ENCODE measurements around the gene GJD2. TPM values are rescaled to one million over a fixed set of nuclear protein-coding genes. Genes with fewer than 3 reads are reported as not detected.

Gene GJD2
- total RNA-seq, 2 donors from 2014 or later = not detected

- no peak overlapping the region for H3K27ac Mint-ChIP-seq
- peaks cover 36 to 72% of the 10 kb centered on the region in 2 donors for H3K27me3 Mint-ChIP-seq
- DNase-seq (ENCODE audit: low spot score) (no peak), ATAC-seq (no peak)
- H3K36me3 Mint-ChIP-seq = no peaks in the 10 kb centered on the region
- H3K4me3 Mint-ChIP-seq = no peak overlapping the region
- no peaks in the 10 kb centered on the region for H3K4me1 Mint-ChIP-seq (ENCODE audit: low read depth in 2 of 2)
- H3K9me3 Mint-ChIP-seq = no peaks in the 10 kb centered on the region
Observed at GRCh38 chr15:34759347-34759746, 4.5 kb upstream of the GJD2 start.

- Mint-ChIP-seq H3K27me3 (peaks cover 48 to 69% of the 10 kb centered on the region in 2 donors), H3K27ac (no peak overlapping the region), H3K4me1 (ENCODE audit: low read depth in 2 of 2) (peaks cover 0 to 3% of the 10 kb centered on the region in 2 donors), H3K4me3 (no peak overlapping the region), H3K9me3 (no peaks in the 10 kb centered on the region), H3K36me3 (no peaks in the 10 kb centered on the region)
- ATAC-seq (no peak), DNase-seq (ENCODE audit: low spot score) (no peak)
Observed at GRCh38 chr15:34757262-34757661, 2.5 kb upstream of the GJD2 start.

GRCh38 chr15:34755419-34755773, 598 bp upstream of the GJD2 start:
- H3K4me3 Mint-ChIP-seq = no peak overlapping the region
- no peak overlapping the region for H3K27ac Mint-ChIP-seq
- H3K27me3 Mint-ChIP-seq = peaks cover 53 to 62% of the 10 kb centered on the region in 2 donors
- H3K36me3 Mint-ChIP-seq = no peaks in the 10 kb centered on the region
- no peaks in the 10 kb centered on the region for H3K9me3 Mint-ChIP-seq
- ATAC-seq = no peak
- DNase-seq (ENCODE audit: low spot score) = no peak
- peaks cover 0 to 3% of the 10 kb centered on the region in 2 donors for H3K4me1 Mint-ChIP-seq (ENCODE audit: low read depth in 2 of 2)

- H3K36me3 Mint-ChIP-seq = no peaks in the 10 kb centered on the region
- H3K27me3 Mint-ChIP-seq = peaks cover 52 to 64% of the 10 kb centered on the region in 2 donors
- no peaks in the 10 kb centered on the region for H3K9me3 Mint-ChIP-seq
- ATAC-seq (no peak), DNase-seq (ENCODE audit: low spot score) (no peak)
- H3K4me3 Mint-ChIP-seq = no peak overlapping the region
- peaks cover 0 to 3% of the 10 kb centered on the region in 2 donors for H3K4me1 Mint-ChIP-seq (ENCODE audit: low read depth in 2 of 2)
- no peak overlapping the region for H3K27ac Mint-ChIP-seq
Observed at GRCh38 chr15:34754171-34754601, 612 bp downstream of the GJD2 start.

- H3K27me3 Mint-ChIP-seq = peaks cover 49 to 64% of the 10 kb centered on the region in 2 donors
- ATAC-seq = no peak
Observed at GRCh38 chr15:34753236-34753894, 1.4 kb downstream of the GJD2 start.

GRCh38 chr15:34749691-34750090, 5.1 kb downstream of the GJD2 start:
- Mint-ChIP-seq H3K4me1 (ENCODE audit: low read depth in 2 of 2) (peaks cover 0 to 3% of the 10 kb centered on the region in 2 donors), H3K27ac (no peak overlapping the region), H3K27me3 (peaks cover 41 to 47% of the 10 kb centered on the region in 2 donors), H3K9me3 (no peaks in the 10 kb centered on the region), H3K4me3 (no peak overlapping the region), H3K36me3 (no peaks in the 10 kb centered on the region)
- DNase-seq (ENCODE audit: low spot score) (no peak), ATAC-seq (no peak)

More at GRCh38 chr15:34753236-34753894, 1.4 kb downstream of the GJD2 start:
- Mint-ChIP-seq H3K9me3 (no peaks in the 10 kb centered on the region), H3K27ac (no peak overlapping the region), H3K4me3 (no peak overlapping the region), H3K36me3 (no peaks in the 10 kb centered on the region), H3K4me1 (ENCODE audit: low read depth in 2 of 2) (peaks cover 0 to 3% of the 10 kb centered on the region in 2 donors)
- DNase-seq (ENCODE audit: low spot score) = no peak

- DNase-seq (ENCODE audit: low spot score) (no peak), ATAC-seq (no peak)
- Mint-ChIP-seq H3K36me3 (no peaks in the 10 kb centered on the region), H3K4me3 (no peak overlapping the region), H3K4me1 (ENCODE audit: low read depth in 2 of 2) (no peaks in the 10 kb centered on the region), H3K27me3 (peaks cover 32 to 47% of the 10 kb centered on the region in 2 donors), H3K9me3 (no peaks in the 10 kb centered on the region), H3K27ac (no peak overlapping the region)
Observed at GRCh38 chr15:34739346-34739745, 15.5 kb downstream of the GJD2 start.

GRCh38 chr15:34738002-34738401, 16.8 kb downstream of the GJD2 start:
- Mint-ChIP-seq H3K27me3 (peaks cover 28 to 45% of the 10 kb centered on the region in 2 donors), H3K9me3 (no peaks in the 10 kb centered on the region), H3K27ac (no peak overlapping the region), H3K4me3 (no peak overlapping the region), H3K36me3 (no peaks in the 10 kb centered on the region), H3K4me1 (ENCODE audit: low read depth in 2 of 2) (no peaks in the 10 kb centered on the region)
- no peak for DNase-seq (ENCODE audit: low spot score)
- ATAC-seq = no peak

GRCh38 chr15:34737477-34737876, 17.3 kb downstream of the GJD2 start:
- Mint-ChIP-seq H3K4me1 (ENCODE audit: low read depth in 2 of 2) (no peaks in the 10 kb centered on the region), H3K36me3 (no peaks in the 10 kb centered on the region), H3K27me3 (peaks cover 29 to 47% of the 10 kb centered on the region in 2 donors), H3K4me3 (no peak overlapping the region), H3K27ac (no peak overlapping the region), H3K9me3 (no peaks in the 10 kb centered on the region)
- ATAC-seq (no peak), DNase-seq (ENCODE audit: low spot score) (no peak)

GRCh38 chr15:34734303-34734702, 20.5 kb downstream of the GJD2 start:
- ATAC-seq (no peak), DNase-seq (ENCODE audit: low spot score) (no peak)
- Mint-ChIP-seq H3K4me1 (ENCODE audit: low read depth in 2 of 2) (no peaks in the 10 kb centered on the region), H3K9me3 (peaks cover 4% of the 10 kb centered on the region), H3K36me3 (no peaks in the 10 kb centered on the region), H3K27ac (no peak overlapping the region), H3K27me3 (peaks cover 27 to 53% of the 10 kb centered on the region in 2 donors), H3K4me3 (no peak overlapping the region)

GRCh38 chr15:34733621-34734020, 21.2 kb downstream of the GJD2 start:
- Mint-ChIP-seq H3K4me3 (no peak overlapping the region), H3K9me3 (peaks cover 4% of the 10 kb centered on the region), H3K36me3 (no peaks in the 10 kb centered on the region), H3K27me3 (peaks cover 27 to 48% of the 10 kb centered on the region in 2 donors), H3K27ac (no peak overlapping the region), H3K4me1 (ENCODE audit: low read depth in 2 of 2) (no peaks in the 10 kb centered on the region)
- DNase-seq (ENCODE audit: low spot score) = no peak
- ATAC-seq = no peak

GRCh38 chr15:34732430-34732829, 22.4 kb downstream of the GJD2 start:
- Mint-ChIP-seq H3K4me1 (ENCODE audit: low read depth in 2 of 2) (no peaks in the 10 kb centered on the region), H3K27ac (no peak overlapping the region), H3K36me3 (no peaks in the 10 kb centered on the region), H3K4me3 (peak overlapping the region; percentile 23), H3K27me3 (peaks cover 23 to 45% of the 10 kb centered on the region in 2 donors), H3K9me3 (peaks cover 4% of the 10 kb centered on the region)
- ATAC-seq (no peak), DNase-seq (ENCODE audit: low spot score) (no peak)

- Mint-ChIP-seq H3K4me3 (no peak overlapping the region), H3K9me3 (peaks cover 4% of the 10 kb centered on the region), H3K27me3 (peaks cover 26 to 49% of the 10 kb centered on the region in 2 donors), H3K4me1 (ENCODE audit: low read depth in 2 of 2) (no peaks in the 10 kb centered on the region), H3K36me3 (no peaks in the 10 kb centered on the region), H3K27ac (no peak overlapping the region)
- DNase-seq (ENCODE audit: low spot score) = no peak
- ATAC-seq = no peak
Observed at GRCh38 chr15:34730701-34731100, 24.1 kb downstream of the GJD2 start.

GRCh38 chr15:34729886-34730285, 24.9 kb downstream of the GJD2 start:
- H3K27ac Mint-ChIP-seq = no peak overlapping the region
- peaks cover 23 to 49% of the 10 kb centered on the region in 2 donors for H3K27me3 Mint-ChIP-seq
- peaks cover 4% of the 10 kb centered on the region for H3K9me3 Mint-ChIP-seq
- no peaks in the 10 kb centered on the region for H3K4me1 Mint-ChIP-seq (ENCODE audit: low read depth in 2 of 2)
- DNase-seq (ENCODE audit: low spot score) (no peak), ATAC-seq (no peak)
- H3K36me3 Mint-ChIP-seq = no peaks in the 10 kb centered on the region
- H3K4me3 Mint-ChIP-seq = no peak overlapping the region

- Mint-ChIP-seq H3K4me3 (no peak overlapping the region), H3K36me3 (no peaks in the 10 kb centered on the region), H3K27ac (no peak overlapping the region), H3K27me3 (peaks cover 23 to 52% of the 10 kb centered on the region in 2 donors), H3K4me1 (ENCODE audit: low read depth in 2 of 2) (no peaks in the 10 kb centered on the region), H3K9me3 (peaks cover 4% of the 10 kb centered on the region)
- ATAC-seq (no peak), DNase-seq (ENCODE audit: low spot score) (no peak)
Observed at GRCh38 chr15:34729056-34729455, 25.7 kb downstream of the GJD2 start.
